ENCODE results near the gene SPECC1L. TPM values are rescaled to one million over a fixed set of nuclear protein-coding genes. Genes with fewer than 3 reads are reported as not detected.

The SPECC1L gene
- total RNA-seq, 2 donors from 2014 or later = 33.6 to 39.1 TPM

GRCh38 chr22:24422102-24422665, 151.6 kb downstream of the SPECC1L start:
- Histone ChIP-seq H3K4me1 (peaks cover 0 to 56% of the 10 kb centered on the region in 2 donors), H3K4me3 (no peak overlapping the region), H3K9me3 (no peaks in the 10 kb centered on the region), H3K27ac (no peak overlapping the region), H3K27me3 (no peaks in the 10 kb centered on the region), H3K36me3 (no peaks in the 10 kb centered on the region)
- no peak for DNase-seq (ENCODE audit: low spot score)
- TF ChIP-seq CTCF (IDR thresholded peaks at IDR 0.05) = no peak

- no peaks in the 10 kb centered on the region for H3K27me3 ChIP-seq
- peak overlapping the region; percentile 25 to 67 for H3K27ac ChIP-seq
- no peaks in the 10 kb centered on the region for H3K36me3 ChIP-seq
- H3K9me3 ChIP-seq = no peaks in the 10 kb centered on the region
- H3K4me1 ChIP-seq = peaks cover 0 to 56% of the 10 kb centered on the region in 2 donors
- peak overlapping the region; percentile 60 to 74 for H3K4me3 ChIP-seq
- TF ChIP-seq CTCF (IDR thresholded peaks at IDR 0.05) = peak; percentile 96 to 99
- no peak for DNase-seq (ENCODE audit: low spot score)
These were observed 152.9 kb downstream of the SPECC1L start for GRCh38 chr22:24423519-24424000.

- H3K4me3 ChIP-seq = peak overlapping the region; percentile 60 to 74
- no peaks in the 10 kb centered on the region for H3K27me3 ChIP-seq
- TF ChIP-seq CTCF (IDR thresholded peaks at IDR 0.05) = peak in 1 of 2 donors; percentile 24
- H3K27ac ChIP-seq = peak overlapping the region; percentile 25 to 67
- no peak for DNase-seq (ENCODE audit: low spot score)
- no peaks in the 10 kb centered on the region for H3K36me3 ChIP-seq
- no peaks in the 10 kb centered on the region for H3K9me3 ChIP-seq
- H3K4me1 ChIP-seq = peaks cover 0 to 60% of the 10 kb centered on the region in 2 donors
These were observed 153.6 kb downstream of the SPECC1L start for GRCh38 chr22:24424001-24424900.

- no peaks in the 10 kb centered on the region for H3K27me3 ChIP-seq
- H3K36me3 ChIP-seq = no peaks in the 10 kb centered on the region
- peak overlapping the region in 1 of 2 donors; percentile 67 for H3K27ac ChIP-seq
- no peak for DNase-seq (ENCODE audit: low spot score)
- no peaks in the 10 kb centered on the region for H3K9me3 ChIP-seq
- no peak for TF ChIP-seq CTCF (IDR thresholded peaks at IDR 0.05)
- peaks cover 0 to 60% of the 10 kb centered on the region in 2 donors for H3K4me1 ChIP-seq
- H3K4me3 ChIP-seq = peak overlapping the region; percentile 60 to 74
These were observed 154.5 kb downstream of the SPECC1L start for GRCh38 chr22:24424901-24425775.

GRCh38 chr22:24426436-24426835, 155.8 kb downstream of the SPECC1L start:
- no peak for TF ChIP-seq CTCF (IDR thresholded peaks at IDR 0.05)
- H3K4me3 ChIP-seq = no peak overlapping the region
- H3K36me3 ChIP-seq = no peaks in the 10 kb centered on the region
- H3K27me3 ChIP-seq = no peaks in the 10 kb centered on the region
- H3K4me1 ChIP-seq = peaks cover 0 to 62% of the 10 kb centered on the region in 2 donors
- no peaks in the 10 kb centered on the region for H3K9me3 ChIP-seq
- DNase-seq (ENCODE audit: low spot score) = no peak
- H3K27ac ChIP-seq = no peak overlapping the region

All from right atrium auricular region (tissue), 2 donors.